Cardiac fibroblast (primary cell): ENCODE measurements around the gene SPACDR.
"Not testable (repeated sequence)": the region's sequence is repeated elsewhere in the genome, so short reads cannot be mapped to it uniquely, and the experiment has no call there.

Source experiments
- DNase-seq, 2 donors: peaks; one replicate each; pipeline versions ENCODE4 v3.0.0 to v3.0.0-alpha.2; 2010; ENCODE audit warnings: low read depth in 2 of 2
- H3K4me3 ChIP-seq, 2 donors: replicated peaks in 1 of 2; 1 replicate in 1 of 2; 2 replicates in 1 of 2; pipeline ENCODE4 v1.5.1; 2011; ENCODE audit warnings: low read depth in 2 of 2, low read length in 2 of 2, mild to moderate bottlenecking in 2 of 2, moderate library complexity in 1 of 2
- CTCF ChIP-seq: IDR thresholded peaks from one replicate; pipeline ENCODE4 v1.5.1; 2011; ENCODE audit warnings: low read depth, mild to moderate bottlenecking, low read length, inconsistent platforms

SPACDR gene

GRCh38 chr7:100457033-100457432 is 7.0 kb downstream of the SPACDR start:
- no peak for TF ChIP-seq CTCF
- no peak for DNase-seq
- H3K4me3 ChIP-seq = no peak overlapping the region

- no peak for TF ChIP-seq CTCF
- no peak overlapping the region for H3K4me3 ChIP-seq
- DNase-seq = no peak
These were observed 7.5 kb downstream of the SPACDR start for GRCh38 chr7:100456562-100456961.

GRCh38 chr7:100455206-100455605 is 8.9 kb downstream of the SPACDR start:
- H3K4me3 ChIP-seq = no peak overlapping the region
- TF ChIP-seq CTCF = no peak
- no peak for DNase-seq

- not testable (repeated sequence) for H3K4me3 ChIP-seq, DNase-seq
These were observed 10.2 kb downstream of the SPACDR start for GRCh38 chr7:100453854-100454253.

DNA sequence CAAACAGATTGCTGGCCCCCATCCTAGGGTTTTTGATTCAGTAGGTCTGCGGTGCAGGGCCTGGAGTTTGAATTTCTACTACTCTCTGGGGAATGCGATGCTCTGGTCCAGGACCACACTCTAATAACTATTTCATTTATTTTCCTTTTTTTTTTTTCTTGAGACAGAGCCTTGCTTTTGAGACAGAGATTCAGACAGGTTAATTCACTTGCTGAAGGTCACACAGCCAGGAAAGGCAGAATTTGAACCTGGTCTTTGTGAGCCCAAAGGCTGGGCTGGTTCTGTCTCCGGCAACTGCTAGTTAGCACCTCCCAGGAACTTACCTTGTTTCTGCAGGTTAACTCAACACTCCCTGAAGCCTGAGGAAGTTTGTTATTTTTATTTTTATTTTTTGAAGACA is 11.5 kb downstream of the SPACDR start:
- no peak for DNase-seq
- H3K4me3 ChIP-seq = no peak overlapping the region
- no peak for TF ChIP-seq CTCF

DNA sequence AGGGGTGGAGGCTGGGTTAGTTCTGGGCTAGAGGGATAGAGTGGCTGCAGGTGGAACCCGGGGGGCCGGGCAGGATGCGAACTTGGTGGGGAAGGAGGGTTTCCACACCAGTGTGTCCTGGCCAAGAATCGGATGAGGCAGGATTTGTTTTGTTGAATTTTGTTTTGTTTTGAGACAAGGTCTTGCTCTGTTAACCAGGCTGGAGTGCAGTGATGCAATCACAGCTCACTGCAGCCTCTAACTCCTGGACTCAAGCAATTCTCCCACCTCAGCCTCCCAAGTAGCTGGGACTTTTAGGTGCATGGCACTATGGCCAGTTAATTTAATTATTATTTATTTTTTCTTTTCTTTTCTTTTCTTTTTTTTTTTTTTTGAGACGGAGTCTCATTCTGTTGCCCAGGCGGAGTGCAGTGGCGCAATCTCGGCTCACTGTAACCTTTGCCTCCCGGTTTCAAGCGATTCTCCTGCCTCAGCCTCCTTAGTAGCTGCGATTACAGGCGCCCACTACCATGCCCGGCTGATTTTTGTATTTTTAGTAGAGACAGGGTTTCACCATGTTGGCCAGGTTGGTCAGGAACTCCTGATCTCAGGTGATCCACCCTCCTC is 14.8 kb downstream of the SPACDR start:
- H3K4me3 ChIP-seq = no peak overlapping the region
- no peak for TF ChIP-seq CTCF
- no peak for DNase-seq

- H3K4me3 ChIP-seq, DNase-seq: not testable (repeated sequence)
These were observed 16.7 kb downstream of the SPACDR start for GRCh38 chr7:100447363-100447762.

GRCh38 chr7:100446040-100446439 is 18.0 kb downstream of the SPACDR start:
- peak; percentile 70 for DNase-seq
- no peak overlapping the region for H3K4me3 ChIP-seq
- no peak for TF ChIP-seq CTCF
